Mesenchymal stem cell (in vitro differentiated cells and primary cell): Measurements from ENCODE around the gene JMY.

ENCODE experiments used
- DNase-seq: peaks from one replicate; pipeline ENCODE4 v3.0.0-alpha.2; 2013
- H2AFZ ChIP-seq: one replicate; pipeline ENCODE4 v1.6.1; 2013; ENCODE audit warnings: low read depth, mild to moderate bottlenecking, control low read depth, inconsistent platforms, low read length, moderate library complexity
- H2AK5ac ChIP-seq: 2 replicates; pipeline ENCODE4 v1.6.1; 2013; ENCODE audit warnings: low read length, moderate library complexity, mild to moderate bottlenecking, inconsistent platforms; ENCODE audit not compliant: severe bottlenecking
- H2BK120ac ChIP-seq: one replicate; pipeline ENCODE4 v1.6.1; 2013; ENCODE audit warnings: low read depth, mild to moderate bottlenecking, inconsistent platforms, low read length, moderate library complexity
- H2BK12ac ChIP-seq, 2 experiments: one replicate each; pipeline ENCODE4 v1.6.1; 2013; ENCODE audit warnings: inconsistent platforms in 2 of 2, low read length in 2 of 2, mild to moderate bottlenecking in 2 of 2, moderate library complexity in 2 of 2, control low read depth in 1 of 2
- H2BK15ac ChIP-seq: one replicate; pipeline ENCODE4 v1.6.1; 2013; ENCODE audit warnings: mild to moderate bottlenecking, low read depth, inconsistent platforms; ENCODE audit not compliant: poor library complexity, severe bottlenecking
- H2BK5ac ChIP-seq: 2 replicates; pipeline ENCODE4 v1.6.1; 2013; ENCODE audit warnings: low read depth, mild to moderate bottlenecking, low read length, control low read depth, inconsistent platforms; ENCODE audit not compliant: poor library complexity, severe bottlenecking
- H3K14ac ChIP-seq, 2 experiments: one replicate each; pipeline ENCODE4 v1.6.1; 2013; ENCODE audit warnings: inconsistent platforms in 2 of 2, low read length in 2 of 2, control low read depth in 1 of 2, mild to moderate bottlenecking in 1 of 2, moderate library complexity in 1 of 2
- H3K18ac ChIP-seq, 2 experiments: one replicate each; pipeline ENCODE4 v1.6.1; 2013; ENCODE audit warnings: inconsistent platforms in 2 of 2, low read length in 2 of 2, control low read depth in 1 of 2, low read depth in 1 of 2, mild to moderate bottlenecking in 1 of 2
- H3K23ac ChIP-seq, 2 experiments: one replicate each; pipeline ENCODE4 v1.6.1; 2013; ENCODE audit warnings: inconsistent platforms in 2 of 2, low read length in 2 of 2, mild to moderate bottlenecking in 2 of 2, moderate library complexity in 2 of 2, control low read depth in 1 of 2
- H3K27ac ChIP-seq: 2 replicates; pipeline ENCODE4 v1.5.1; 2013; ENCODE audit warnings: mild to moderate bottlenecking, moderate library complexity, low read length, control low read depth, inconsistent platforms; ENCODE audit not compliant: poor library complexity, severe bottlenecking
- H3K27me3 ChIP-seq, 2 experiments: 2 replicates each; pipeline versions ENCODE4 v1.6.1 to v1.7.0; 2013; ENCODE audit warnings: low read length in 2 of 2, mild to moderate bottlenecking in 2 of 2, moderate library complexity in 2 of 2, control low read depth in 1 of 2, inconsistent platforms in 1 of 2; ENCODE audit not compliant: control insufficient read depth in 1 of 2, insufficient read depth in 1 of 2
- H3K36me3 ChIP-seq, 2 experiments: 2 replicates each; pipeline versions ENCODE4 v1.6.1 to v1.7.0; 2013; ENCODE audit warnings: low read length in 2 of 2, control low read depth in 1 of 2, inconsistent platforms in 1 of 2, low read depth in 1 of 2, mild to moderate bottlenecking in 1 of 2; ENCODE audit not compliant: insufficient read depth in 2 of 2, control insufficient read depth in 1 of 2
- H3K4ac ChIP-seq, 2 experiments: one replicate each; pipeline ENCODE4 v1.6.1; 2013; ENCODE audit warnings: inconsistent platforms in 2 of 2, low read length in 2 of 2, mild to moderate bottlenecking in 2 of 2, moderate library complexity in 2 of 2, control low read depth in 1 of 2, low read depth in 1 of 2
- H3K4me1 ChIP-seq: 2 replicates; pipeline ENCODE4 v1.6.1; 2013; ENCODE audit warnings: low read depth, low read length, control low read depth; ENCODE audit not compliant: control insufficient read depth, insufficient read depth
- H3K4me2 ChIP-seq: 2 replicates; pipeline ENCODE4 v1.6.1; 2013; ENCODE audit warnings: low read length, mild to moderate bottlenecking, inconsistent platforms; ENCODE audit not compliant: poor library complexity, severe bottlenecking
- H3K4me3 ChIP-seq, 2 experiments: 2 replicates each; pipeline versions ENCODE4 v1.5.1 to v1.7.0; 2013; ENCODE audit warnings: low read length in 2 of 2, mild to moderate bottlenecking in 2 of 2, control low read depth in 1 of 2, low read depth in 1 of 2; ENCODE audit not compliant: insufficient read depth in 1 of 2
- H3K79me1 ChIP-seq: replicated peaks from 2 replicates; pipeline ENCODE4 v1.6.1; 2013; ENCODE audit warnings: mild to moderate bottlenecking, control low read depth, low read length, inconsistent platforms; ENCODE audit not compliant: poor library complexity, severe bottlenecking
- H3K9ac ChIP-seq: 2 replicates; pipeline ENCODE4 v1.7.0; 2013; ENCODE audit warnings: mild to moderate bottlenecking, low read length, moderate library complexity
- H3K9me3 ChIP-seq: 2 replicates; pipeline ENCODE4 v1.7.0; 2013; ENCODE audit warnings: mild to moderate bottlenecking, low read length; ENCODE audit not compliant: control insufficient read depth
- H4K8ac ChIP-seq: one replicate; pipeline ENCODE4 v1.6.1; 2013; ENCODE audit warnings: inconsistent platforms, mild to moderate bottlenecking, low read length, moderate library complexity
- H4K91ac ChIP-seq: one replicate; pipeline ENCODE4 v1.6.1; 2013; ENCODE audit warnings: mild to moderate bottlenecking, low read length, inconsistent platforms
- WGBS: methylation state at CpG from one replicate; pipeline ENCODE4 v1.1.7; 2013; ENCODE audit warnings: mixed read lengths; 5-methylcytosine and 5-hydroxymethylcytosine counted together

JMY gene

GRCh38 chr5:79257314-79257713 lies 21.4 kb downstream of the JMY start:
- H3K9me3 ChIP-seq = no peaks in the 10 kb centered on the region
- no peaks in the 10 kb centered on the region for H3K4me1 ChIP-seq
- H3K14ac ChIP-seq = no peak overlapping the region
- H3K4me2 ChIP-seq = no peak overlapping the region
- H3K79me1 ChIP-seq = peaks cover 49% of the 10 kb centered on the region
- no peak overlapping the region for H3K9ac ChIP-seq
- no peak overlapping the region for H3K27ac ChIP-seq
- peak overlapping the region in 1 of 2 experiments; percentile 74 for H3K23ac ChIP-seq
- H4K91ac ChIP-seq = no peak overlapping the region
- H3K4me3 ChIP-seq = no peak overlapping the region
- H2AFZ ChIP-seq = no peak overlapping the region
- no peak overlapping the region for H2BK5ac ChIP-seq
- H3K27me3 ChIP-seq = no peaks in the 10 kb centered on the region
- no peak overlapping the region for H2BK15ac ChIP-seq
- no peak overlapping the region for H2BK120ac ChIP-seq
- no peak overlapping the region for H2AK5ac ChIP-seq
- no peak for DNase-seq
- H4K8ac ChIP-seq = no peak overlapping the region
- no peak overlapping the region for H3K4ac ChIP-seq
- WGBS = 95% methylated on average over 3 of the region's 6 CpGs
- no peak overlapping the region for H3K18ac ChIP-seq
- H2BK12ac ChIP-seq = no peak overlapping the region
- no peaks in the 10 kb centered on the region for H3K36me3 ChIP-seq

- Histone ChIP-seq H3K9me3 (no peaks in the 10 kb centered on the region), H3K4me1 (no peaks in the 10 kb centered on the region), H3K79me1 (peaks cover 49% of the 10 kb centered on the region)
Measured at GRCh38 chr5:79258801-79259200, 22.9 kb downstream of the JMY start.

GRCh38 chr5:79259383-79259782 lies 23.5 kb downstream of the JMY start:
- Histone ChIP-seq H3K23ac (no peak overlapping the region), H2BK12ac (no peak overlapping the region), H3K4me3 (no peak overlapping the region), H2AFZ (no peak overlapping the region), H3K9me3 (no peaks in the 10 kb centered on the region), H2AK5ac (no peak overlapping the region), H3K27me3 (no peaks in the 10 kb centered on the region), H4K91ac (no peak overlapping the region), H2BK5ac (no peak overlapping the region), H3K27ac (no peak overlapping the region), H3K18ac (no peak overlapping the region), H3K14ac (no peak overlapping the region), H4K8ac (no peak overlapping the region), H3K4me2 (no peak overlapping the region), H3K4me1 (no peaks in the 10 kb centered on the region), H3K9ac (no peak overlapping the region), H2BK15ac (no peak overlapping the region), H3K79me1 (peaks cover 52% of the 10 kb centered on the region), H2BK120ac (no peak overlapping the region), H3K4ac (no peak overlapping the region), H3K36me3 (no peaks in the 10 kb centered on the region)
- DNase-seq = no peak
- 81% methylated on average over 6 of the region's 6 CpGs for WGBS

More at GRCh38 chr5:79258801-79259200, 22.9 kb downstream of the JMY start:
- 94% methylated on average over 4 of the region's 4 CpGs for WGBS
- H3K23ac ChIP-seq = no peak overlapping the region
- no peak overlapping the region for H3K4me2 ChIP-seq
- H3K27ac ChIP-seq = no peak overlapping the region
- H2AK5ac ChIP-seq = no peak overlapping the region
- H2BK5ac ChIP-seq = no peak overlapping the region
- no peak overlapping the region for H4K91ac ChIP-seq
- DNase-seq = no peak
- H2AFZ ChIP-seq = no peak overlapping the region
- no peak overlapping the region for H3K9ac ChIP-seq
- H3K14ac ChIP-seq = no peak overlapping the region
- no peaks in the 10 kb centered on the region for H3K27me3 ChIP-seq
- no peak overlapping the region for H3K18ac ChIP-seq
- no peaks in the 10 kb centered on the region for H3K36me3 ChIP-seq
- H3K4ac ChIP-seq = no peak overlapping the region
- H3K4me3 ChIP-seq = no peak overlapping the region
- no peak overlapping the region for H4K8ac ChIP-seq
- no peak overlapping the region for H2BK12ac ChIP-seq
- no peak overlapping the region for H2BK120ac ChIP-seq
- no peak overlapping the region for H2BK15ac ChIP-seq

- Histone ChIP-seq H3K4ac (no peak overlapping the region), H3K9me3 (no peaks in the 10 kb centered on the region), H2AFZ (no peak overlapping the region), H2BK5ac (no peak overlapping the region), H3K27ac (no peak overlapping the region), H2BK120ac (no peak overlapping the region), H2BK15ac (no peak overlapping the region), H3K79me1 (peaks cover 52% of the 10 kb centered on the region), H3K9ac (no peak overlapping the region), H3K4me2 (no peak overlapping the region), H3K23ac (no peak overlapping the region), H3K4me1 (no peaks in the 10 kb centered on the region), H3K18ac (no peak overlapping the region), H3K14ac (peak overlapping the region in 1 of 2 experiments; percentile 68), H3K4me3 (no peak overlapping the region), H2AK5ac (no peak overlapping the region), H3K27me3 (no peaks in the 10 kb centered on the region), H4K91ac (no peak overlapping the region), H3K36me3 (no peaks in the 10 kb centered on the region), H2BK12ac (no peak overlapping the region), H4K8ac (no peak overlapping the region)
- no peak for DNase-seq
- WGBS = 88% methylated on average over 5 of the region's 6 CpGs
Measured at GRCh38 chr5:79259810-79260209, 23.9 kb downstream of the JMY start.
